Spleen (tissue), 11 donors: Measurements from ENCODE around the gene FXYD6. TPM values are rescaled to one million over a fixed set of nuclear protein-coding genes. Genes with fewer than 3 reads are reported as not detected.
A peak's percentile ranks its signal among the peaks of the same experiment; 100 is the strongest.

Source experiments
- DNase-seq: peaks from one replicate; pipeline ENCODE4 v3.0.0-alpha.2; 2020
- H3K27ac ChIP-seq, 8 donors: fragments of 200-600 bp; sonication (generic) in 7 of 8; 1 replicate in 4 of 8; 2 replicates in 4 of 8; pipeline versions ENCODE4 v1.5.0 to v1.8.0; 2016 to 2021; ENCODE audit warnings: inconsistent platforms in 4 of 8, mild to moderate bottlenecking in 4 of 8, moderate library complexity in 1 of 8
- H3K27me3 ChIP-seq, 7 donors: fragments of 200-600 bp; sonication (generic) in 6 of 7; replicated peaks in 1 of 7; 1 replicate in 4 of 7; 2 replicates in 3 of 7; pipeline versions ENCODE4 v1.5.0 to v1.8.0; 2016 to 2021; ENCODE audit warnings: inconsistent platforms in 3 of 7, mild to moderate bottlenecking in 1 of 7
- H3K36me3 ChIP-seq, 6 donors: fragments of 200-600 bp; sonication (generic) in 5 of 6; 1 replicate in 4 of 6; 2 replicates in 2 of 6; pipeline versions ENCODE4 v1.5.0 to v1.8.0; 2016 to 2021; ENCODE audit warnings: inconsistent platforms in 2 of 6
- H3K4me1 ChIP-seq, 6 donors: fragments of 200-600 bp; sonication (generic) in 5 of 6; 1 replicate in 3 of 6; 2 replicates in 3 of 6; pipeline versions ENCODE4 v1.5.0 to v1.8.0; 2016 to 2021; ENCODE audit warnings: inconsistent platforms in 3 of 6
- H3K4me3 ChIP-seq, 8 donors: fragments of 200-600 bp; sonication (generic) in 7 of 8; 1 replicate in 4 of 8; 2 replicates in 4 of 8; pipeline versions ENCODE4 v1.5.0 to v1.8.0; 2016 to 2021; ENCODE audit warnings: inconsistent platforms in 4 of 8, mild to moderate bottlenecking in 4 of 8, moderate library complexity in 2 of 8
- H3K9me3 ChIP-seq, 8 donors: fragments of 200-600 bp; sonication (generic) in 7 of 8; 1 replicate in 4 of 8; 2 replicates in 4 of 8; pipeline versions ENCODE4 v1.5.0 to v1.8.0; 2016 to 2021; ENCODE audit warnings: inconsistent platforms in 4 of 8
- CTCF ChIP-seq, 11 experiments: fragments of 200-600 bp in 7 of 11; fragments of 450-650 bp in 4 of 11; sonication (generic) in 4 of 11; IDR thresholded peaks in 8 of 11; conservative IDR thresholded peaks in 3 of 11; 1 replicate in 7 of 11; 2 replicates in 4 of 11; pipeline versions ENCODE4 v1.4.0 to v1.8.0; 2016 to 2021; ENCODE audit warnings: antibody characterized with exemption in 11 of 11, inconsistent platforms in 4 of 11, mild to moderate bottlenecking in 1 of 11
- POLR2A ChIP-seq, 3 donors: fragments of 450-650 bp; IDR thresholded peaks; one replicate each; pipeline ENCODE4 v1.5.1; 2017; ENCODE audit warnings: antibody characterized with exemption in 3 of 3, mild to moderate bottlenecking in 1 of 3
- POLR2AphosphoS5 ChIP-seq, 3 donors: sonication (generic); formaldehyde crosslinking; IDR thresholded peaks; one replicate each; pipeline ENCODE4 v1.5.1; 2017; ENCODE audit warnings: antibody characterized with exemption in 3 of 3
- WGBS, 5 donors: extraction: QIAGEN DNeasy Blood & Tissue Kit in 3 of 5; methylation state at CpG; one replicate each; pipeline versions ENCODE4 v1.1.5 to v1.1.7; 2013 to 2018; 5-methylcytosine and 5-hydroxymethylcytosine counted together
- intact Hi-C: fragments of 100-400 bp; cut with DNase I; formaldehyde crosslinking; loops from one replicate; pipeline ENCODE4 v1.15.0; 2023; ENCODE audit warnings: low total_unique reads
- polyA plus RNA-seq, 3 donors: library from polyadenylated mRNA; stranded (reverse); fragments of 200-250 nt; gene quantifications; one replicate each; pipeline ENCODE4 v1.2.1, GENCODE V29; 2013
- total RNA-seq, 7 donors: library from RNA; depleted of rRNA in 3 of 7; stranded (reverse); fragments of >200 nt in 3 of 7; fragmentation: NEBNext Ultra II Directional in 4 of 7; extraction: Animal tissue kit (Norgen Biotek cat#: 25700) in 4 of 7; gene quantifications; one replicate each; pipeline versions ENCODE4 v1.1.0 to v1.2.1, GENCODE V29; 2016 to 2021
- donor health status: healthy with polysubstance abuse.
- donor health status: DM: no; HTN: no; CAD: no; lungs with moderate emphysema.
- donor health status: DM: no; HTN: no; CAD: no.
- donor health status: Bipolar disorder and iron deficiency.
- donor health status: healthy.
- donor health status: DM: no; HTN: no; CAD: no.
- donor health status: DM: yes; HTN: yes; CAD: no.

Gene FXYD6
- total and polyA plus RNA-seq, 10 donors = 40.8 to 230 (median 116) TPM

GRCh38 chr11:117828611-117829368 is 47.7 kb downstream of the FXYD6 start:
- no peak overlapping the region for H3K4me3 ChIP-seq
- WGBS, 5 donors = 48 to 59% (median 54%) methylated on average over 7 to 16 of the region's 16 CpGs
- intact Hi-C loops = no loop called here
- no peaks in the 10 kb centered on the region for H3K9me3 ChIP-seq
- peaks cover 0 to 26% (median 0%) of the 10 kb centered on the region in 7 donors for H3K27me3 ChIP-seq
- DNase-seq = peak; percentile 84
- no peak for TF ChIP-seq POLR2A (IDR thresholded peaks at IDR 0.05)
- TF ChIP-seq CTCF (IDR thresholded peaks at IDR 0.05 in 8 of 11, conservative IDR thresholded peaks at IDR 0.05 in 3 of 11) = no peak
- TF ChIP-seq POLR2AphosphoS5 (IDR thresholded peaks at IDR 0.05) = peak in 2 of 3 donors; percentile 22 to 24
- no peaks in the 10 kb centered on the region for H3K36me3 ChIP-seq
- H3K27ac ChIP-seq = peak overlapping the region in 4 of 8 donors; percentile 39 to 51 (median 49)
- H3K4me1 ChIP-seq = peaks cover 35 to 80% (median 62%) of the 10 kb centered on the region in 6 donors

- Histone ChIP-seq H3K4me3 (no peak overlapping the region), H3K27ac (peak overlapping the region in 5 of 8 donors; percentile 14 to 51 (median 39)), H3K4me1 (peaks cover 45 to 84% (median 69%) of the 10 kb centered on the region in 6 donors), H3K27me3 (peaks cover 0 to 36% (median 0%) of the 10 kb centered on the region in 7 donors), H3K9me3 (no peaks in the 10 kb centered on the region), H3K36me3 (no peaks in the 10 kb centered on the region)
- intact Hi-C loops = no loop called here
- 61 to 73% (median 63%) methylated on average over 11 to 15 of the region's 15 CpGs for WGBS, 5 donors
- TF ChIP-seq CTCF (IDR thresholded peaks at IDR 0.05 in 8 of 11, conservative IDR thresholded peaks at IDR 0.05 in 3 of 11) (no peak), POLR2AphosphoS5 (IDR thresholded peaks at IDR 0.05) (peak in 2 of 3 donors; percentile 3 to 9), POLR2A (IDR thresholded peaks at IDR 0.05) (no peak)
- DNase-seq = peak; percentile 72
Observed at GRCh38 chr11:117827521-117828511, 48.6 kb downstream of the FXYD6 start.

- intact Hi-C loops = no loop called here
- peaks cover 49 to 84% (median 74%) of the 10 kb centered on the region in 6 donors for H3K4me1 ChIP-seq
- no peaks in the 10 kb centered on the region for H3K36me3 ChIP-seq
- H3K4me3 ChIP-seq = no peak overlapping the region
- DNase-seq = no peak
- TF ChIP-seq POLR2AphosphoS5 (IDR thresholded peaks at IDR 0.05) (no peak), POLR2A (IDR thresholded peaks at IDR 0.05) (no peak), CTCF (IDR thresholded peaks at IDR 0.05 in 8 of 11, conservative IDR thresholded peaks at IDR 0.05 in 3 of 11) (no peak)
- 88 to 94% (median 90%) methylated on average over 3 of the region's 3 CpGs for WGBS, 5 donors
- peaks cover 0 to 44% (median 0%) of the 10 kb centered on the region in 7 donors for H3K27me3 ChIP-seq
- H3K9me3 ChIP-seq = no peaks in the 10 kb centered on the region
- H3K27ac ChIP-seq = no peak overlapping the region
Observed at GRCh38 chr11:117826832-117827231, 49.6 kb downstream of the FXYD6 start.
